CD14-positive monocyte (primary cell): ENCODE results near the gene ALDH4A1. TPM values are rescaled to one million over a fixed set of nuclear protein-coding genes. Genes with fewer than 3 reads are reported as not detected.

Experiments
- DNase-seq, 3 donors: peaks; one replicate each; pipeline ENCODE4 v3.0.0-alpha.2; 2011 to 2022
- H2AFZ ChIP-seq: 2 replicates; pipeline ENCODE4 v1.6.0; 2012; ENCODE audit warnings: mild to moderate bottlenecking, low read depth, low read length, inconsistent platforms; ENCODE audit not compliant: insufficient read depth, poor library complexity, severe bottlenecking
- H3K27ac ChIP-seq, 2 donors: 1 replicate in 1 of 2; 2 replicates in 1 of 2; pipeline ENCODE4 v1.5.1; 2012 to 2013; ENCODE audit warnings: low read length in 2 of 2, control low read depth in 1 of 2, inconsistent platforms in 1 of 2, low read depth in 1 of 2, mild to moderate bottlenecking in 1 of 2
- H3K27me3 ChIP-seq, 2 donors: one replicate each; pipeline versions ENCODE4 v1.6.0 to v1.6.1; 2011 to 2013; ENCODE audit warnings: low read length in 2 of 2; ENCODE audit not compliant: control insufficient read depth in 2 of 2, insufficient read depth in 2 of 2
- H3K36me3 ChIP-seq, 2 donors: replicated peaks in 1 of 2; 1 replicate in 1 of 2; 2 replicates in 1 of 2; pipeline versions ENCODE4 v1.5.1 to v1.6.1; 2012 to 2013; ENCODE audit warnings: low read length in 2 of 2, control low read depth in 1 of 2, inconsistent platforms in 1 of 2, mild to moderate bottlenecking in 1 of 2; ENCODE audit not compliant: insufficient read depth in 2 of 2, control insufficient read depth in 1 of 2
- H3K4me1 ChIP-seq, 2 donors: 1 replicate in 1 of 2; 2 replicates in 1 of 2; pipeline versions ENCODE4 v1.5.1 to v1.6.1; 2012 to 2013; ENCODE audit warnings: low read length in 2 of 2, control low read depth in 1 of 2, inconsistent platforms in 1 of 2, mild to moderate bottlenecking in 1 of 2, moderate library complexity in 1 of 2; ENCODE audit not compliant: insufficient read depth in 2 of 2, control insufficient read depth in 1 of 2
- H3K4me2 ChIP-seq: replicated peaks from 2 replicates; pipeline ENCODE3; 2012; ENCODE audit warnings: low read length, moderate library complexity, mild to moderate bottlenecking; ENCODE audit not compliant: poor library complexity, severe bottlenecking; ENCODE audit errors: extremely low read depth
- H3K4me3 ChIP-seq, 3 experiments: fragments of 200-600 bp in 1 of 3; sonication (generic) in 1 of 3; replicated peaks in 1 of 3; 1 replicate in 2 of 3; 2 replicates in 1 of 3; pipeline ENCODE4 v1.5.1; 2011 to 2013; ENCODE audit warnings: low read length in 3 of 3, mild to moderate bottlenecking in 3 of 3, control low read depth in 2 of 3, low read depth in 2 of 3, inconsistent platforms in 1 of 3, moderate library complexity in 1 of 3
- H3K79me2 ChIP-seq: 2 replicates; pipeline ENCODE4 v1.6.0; 2012; ENCODE audit warnings: mild to moderate bottlenecking, control low read depth, inconsistent platforms, low read length, moderate library complexity; ENCODE audit not compliant: insufficient read depth
- H3K9ac ChIP-seq: 2 replicates; pipeline ENCODE4 v1.6.0; 2017; ENCODE audit warnings: low read length, mild to moderate bottlenecking; ENCODE audit not compliant: insufficient read depth, poor library complexity, severe bottlenecking
- H3K9me3 ChIP-seq, 2 donors: replicated peaks in 1 of 2; 1 replicate in 1 of 2; 2 replicates in 1 of 2; pipeline versions ENCODE4 v1.5.1 to v1.6.1; 2012 to 2013; ENCODE audit warnings: low read length in 2 of 2, control low read depth in 1 of 2; ENCODE audit not compliant: control insufficient read depth in 1 of 2, insufficient read depth in 1 of 2
- H4K20me1 ChIP-seq: 2 replicates; pipeline ENCODE4 v1.6.0; 2012; ENCODE audit warnings: mild to moderate bottlenecking, low read length, control low read depth, moderate library complexity; ENCODE audit not compliant: insufficient read depth
- H3K27ac Mint-ChIP-seq, 7 donors: one replicate each; pipeline ENCODE4 v1.8.0; 2020; ENCODE audit warnings: mild to moderate bottlenecking in 7 of 7, mixed read lengths in 7 of 7, moderate library complexity in 6 of 7, inconsistent platforms in 2 of 7
- H3K27me3 Mint-ChIP-seq, 3 donors: one replicate each; pipeline ENCODE4 v1.8.0; 2021 to 2022; ENCODE audit warnings: low read depth in 3 of 3, mild to moderate bottlenecking in 3 of 3, mixed read lengths in 3 of 3, moderate library complexity in 3 of 3, inconsistent platforms in 1 of 3
- H3K36me3 Mint-ChIP-seq, 2 donors: one replicate each; pipeline ENCODE4 v1.8.0; 2020; ENCODE audit warnings: mixed read lengths in 2 of 2, inconsistent platforms in 1 of 2, mild to moderate bottlenecking in 1 of 2
- H3K4me1 Mint-ChIP-seq: one replicate; pipeline ENCODE4 v1.8.0; 2020; ENCODE audit warnings: mild to moderate bottlenecking, mixed read lengths
- H3K4me3 Mint-ChIP-seq, 2 donors: one replicate each; pipeline ENCODE4 v1.8.0; 2020; ENCODE audit warnings: mild to moderate bottlenecking in 2 of 2, mixed read lengths in 2 of 2, moderate library complexity in 1 of 2
- H3K9me3 Mint-ChIP-seq, 7 donors: one replicate each; pipeline ENCODE4 v1.8.0; 2020 to 2022; ENCODE audit warnings: mixed read lengths in 7 of 7, mild to moderate bottlenecking in 6 of 7, moderate library complexity in 6 of 7, inconsistent platforms in 2 of 7
- WGBS: methylation state at CpG from one replicate; pipeline ENCODE4 v1.1.5; 2013; ENCODE audit warnings: missing lambda C conversion rate; ENCODE audit not compliant: insufficient coverage; 5-methylcytosine and 5-hydroxymethylcytosine counted together
- intact Hi-C, 2 donors: fragments of 100-400 bp; cut with micrococcal nuclease; formaldehyde crosslinking; loops; one replicate each; pipeline versions ENCODE4 v1.15.0 to v1.15.1; 2023
- polyA plus RNA-seq, 3 donors: library from polyadenylated mRNA; depleted of rRNA in 1 of 3; unstranded in 2 of 3; stranded (reverse) in 1 of 3; fragments of 300-500 nt in 2 of 3; fragments of >200 nt in 1 of 3; fragmentation: Illumina TruSeq in 2 of 3; gene quantifications; 1 replicate in 2 of 3; 2 replicates in 1 of 3; pipeline ENCODE4 v1.2.3, GENCODE V29; 2012 to 2021
- TF ChIP-seq, protein P1 (sequence below): fragments of 200-600 bp; IDR thresholded peaks from one replicate; pipeline ENCODE4 v1.8.0; 2022; ENCODE audit warnings: antibody characterized with exemption, mild to moderate bottlenecking

Gene ALDH4A1
- polyA plus RNA-seq, 3 donors = 4.8 to 7.8 (median 6.1) TPM

DNA sequence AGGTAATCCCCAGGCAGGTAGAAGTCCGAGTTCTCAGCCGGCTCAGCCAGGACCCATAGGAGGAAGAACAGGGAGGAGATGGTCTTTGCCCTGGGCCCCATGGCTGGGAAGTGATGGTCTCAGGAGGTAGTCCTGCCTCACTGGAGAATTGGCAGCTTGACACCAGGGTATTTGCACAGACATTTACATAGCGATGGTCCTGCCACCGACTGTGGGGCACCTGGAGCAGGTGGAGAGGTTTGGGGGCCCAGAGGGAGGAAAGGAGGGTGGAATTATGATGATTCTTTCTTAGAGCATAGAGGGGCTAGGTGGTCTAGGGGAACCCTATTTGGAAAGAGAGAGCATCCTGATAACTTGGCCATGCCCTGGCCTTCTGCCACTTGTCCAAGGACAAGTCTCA lies 42.8 kb downstream of the ALDH4A1 start, which contains the start of gene TAS1R2:
Gene TAS1R2 (minus strand): TSS at position 101 of the 400 bp plus-strand sequence. CDS start 0 bp downstream, at position 101.
- no peaks in the 10 kb centered on the region for H3K36me3 Mint-ChIP-seq
- Histone ChIP-seq H2AFZ (no peak within 1 kb of the TSS), H3K27ac (no peak within 1 kb of the TSS), H3K4me3 (no peak within 1 kb of the TSS), H3K9ac (no peak within 1 kb of the TSS), H3K79me2 (no peaks in the 10 kb centered on the region), H3K9me3 (no peaks in the 10 kb centered on the region), H3K36me3 (no peaks in the 10 kb centered on the region), H3K4me2 (no peak within 1 kb of the TSS), H3K4me1 (no peaks in the 10 kb centered on the region), H3K27me3 (no peaks in the 10 kb centered on the region), H4K20me1 (no peaks in the 10 kb centered on the region)
- peaks cover 5 to 8% (median 7%) of the 10 kb centered on the region in 3 donors for H3K27me3 Mint-ChIP-seq
- DNase-seq = no peak
- 76% methylated on average over 4 of the region's 4 CpGs for whole genome bisulfite sequencing
- TF ChIP-seq, protein P1, sequence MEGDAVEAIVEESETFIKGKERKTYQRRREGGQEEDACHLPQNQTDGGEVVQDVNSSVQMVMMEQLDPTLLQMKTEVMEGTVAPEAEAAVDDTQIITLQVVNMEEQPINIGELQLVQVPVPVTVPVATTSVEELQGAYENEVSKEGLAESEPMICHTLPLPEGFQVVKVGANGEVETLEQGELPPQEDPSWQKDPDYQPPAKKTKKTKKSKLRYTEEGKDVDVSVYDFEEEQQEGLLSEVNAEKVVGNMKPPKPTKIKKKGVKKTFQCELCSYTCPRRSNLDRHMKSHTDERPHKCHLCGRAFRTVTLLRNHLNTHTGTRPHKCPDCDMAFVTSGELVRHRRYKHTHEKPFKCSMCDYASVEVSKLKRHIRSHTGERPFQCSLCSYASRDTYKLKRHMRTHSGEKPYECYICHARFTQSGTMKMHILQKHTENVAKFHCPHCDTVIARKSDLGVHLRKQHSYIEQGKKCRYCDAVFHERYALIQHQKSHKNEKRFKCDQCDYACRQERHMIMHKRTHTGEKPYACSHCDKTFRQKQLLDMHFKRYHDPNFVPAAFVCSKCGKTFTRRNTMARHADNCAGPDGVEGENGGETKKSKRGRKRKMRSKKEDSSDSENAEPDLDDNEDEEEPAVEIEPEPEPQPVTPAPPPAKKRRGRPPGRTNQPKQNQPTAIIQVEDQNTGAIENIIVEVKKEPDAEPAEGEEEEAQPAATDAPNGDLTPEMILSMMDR = no peak
- H3K9me3 Mint-ChIP-seq = peaks cover 0 to 2% (median 0%) of the 10 kb centered on the region in 7 donors
- intact Hi-C loops = no loop called here
- no peak within 1 kb of the TSS for H3K4me3 Mint-ChIP-seq
- no peaks in the 10 kb centered on the region for H3K4me1 Mint-ChIP-seq
- no peak within 1 kb of the TSS for H3K27ac Mint-ChIP-seq

DNA sequence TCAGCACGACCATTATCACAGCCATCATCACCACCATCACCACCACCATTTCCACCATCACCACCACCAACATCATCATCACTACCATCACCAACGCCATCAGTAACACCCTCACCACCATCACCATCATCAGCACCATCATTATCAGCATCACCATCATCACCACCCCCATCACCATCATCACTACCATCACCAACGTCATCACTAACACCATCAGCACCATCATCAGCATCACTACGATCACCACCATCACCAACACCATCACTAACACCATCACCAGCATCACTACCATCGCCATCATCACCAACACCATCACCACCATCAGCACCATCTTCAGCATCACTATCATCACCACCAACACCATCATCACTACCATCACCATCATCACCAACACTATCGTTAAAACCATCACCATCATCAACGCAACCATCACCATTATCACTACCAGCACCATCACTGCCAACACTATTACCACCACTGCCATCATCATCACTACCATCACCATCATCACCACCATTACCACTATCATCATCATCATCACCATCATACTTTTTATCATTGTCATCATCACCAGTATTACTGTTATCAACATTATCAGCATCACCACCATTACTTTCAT lies 44.2 kb downstream of the ALDH4A1 start:
- no peaks in the 10 kb centered on the region for H3K36me3 ChIP-seq
- 90% methylated on average over 7 of the region's 7 CpGs for whole genome bisulfite sequencing
- H3K27ac Mint-ChIP-seq = no peak overlapping the region
- no peak overlapping the region for H3K4me3 ChIP-seq
- no peaks in the 10 kb centered on the region for H3K27me3 ChIP-seq
- H3K9ac ChIP-seq = no peak overlapping the region
- no peak overlapping the region for H3K4me2 ChIP-seq
- DNase-seq = no peak
- H3K9me3 Mint-ChIP-seq = peaks cover 0 to 2% (median 0%) of the 10 kb centered on the region in 7 donors
- H4K20me1 ChIP-seq = no peaks in the 10 kb centered on the region
- peaks cover 1 to 7% (median 5%) of the 10 kb centered on the region in 3 donors for H3K27me3 Mint-ChIP-seq
- intact Hi-C loops = no loop called here
- H3K79me2 ChIP-seq = no peaks in the 10 kb centered on the region
- H3K27ac ChIP-seq = no peak overlapping the region
- H3K4me3 Mint-ChIP-seq = no peak overlapping the region
- H3K4me1 Mint-ChIP-seq = no peaks in the 10 kb centered on the region
- H3K36me3 Mint-ChIP-seq = no peaks in the 10 kb centered on the region
- no peak overlapping the region for H2AFZ ChIP-seq
- TF ChIP-seq, protein P1 = no peak
- H3K9me3 ChIP-seq = no peaks in the 10 kb centered on the region
- H3K4me1 ChIP-seq = no peaks in the 10 kb centered on the region
